Globus pallidus (tissue), 1 donor: ENCODE results near the gene AIG1.

ENCODE experiments used
- DNase-seq: peaks from one replicate; pipeline ENCODE4 v3.0.0-alpha.2; 2015; ENCODE audit warnings: low spot score

The AIG1 gene

GRCh38 chr6:143198312-143198711 lies 137.6 kb downstream of the AIG1 start:
- no peak for DNase-seq

- no peak for DNase-seq
These were observed 138.6 kb downstream of the AIG1 start for GRCh38 chr6:143199291-143199690.

- no peak for DNase-seq
These were observed 139.6 kb downstream of the AIG1 start for GRCh38 chr6:143200167-143200770.

- no peak for DNase-seq
These were observed 143.4 kb downstream of the AIG1 start for GRCh38 chr6:143204045-143204444.

- DNase-seq = no peak
These were observed 144.4 kb downstream of the AIG1 start for GRCh38 chr6:143205131-143205535.

GRCh38 chr6:143205585-143205984 lies 144.9 kb downstream of the AIG1 start:
- no peak for DNase-seq

GRCh38 chr6:143205991-143206390 lies 145.3 kb downstream of the AIG1 start:
- DNase-seq = peak; percentile 16

GRCh38 chr6:143206550-143206949 lies 145.9 kb downstream of the AIG1 start:
- DNase-seq = no peak

GRCh38 chr6:143210420-143210819 lies 149.7 kb downstream of the AIG1 start:
- DNase-seq = no peak

- no peak for DNase-seq
These were observed 153.2 kb downstream of the AIG1 start for GRCh38 chr6:143213859-143214376.

GRCh38 chr6:143215363-143215762 lies 154.7 kb downstream of the AIG1 start:
- DNase-seq = no peak

GRCh38 chr6:143215771-143216170 lies 155.1 kb downstream of the AIG1 start:
- DNase-seq = no peak

GRCh38 chr6:143218233-143218632 lies 157.5 kb downstream of the AIG1 start:
- no peak for DNase-seq

GRCh38 chr6:143221698-143222097 lies 161.0 kb downstream of the AIG1 start:
- no peak for DNase-seq

- no peak for DNase-seq
These were observed 161.6 kb downstream of the AIG1 start for GRCh38 chr6:143222310-143222709.

GRCh38 chr6:143222801-143223231 lies 162.1 kb downstream of the AIG1 start:
- no peak for DNase-seq

- no peak for DNase-seq
These were observed 163.2 kb downstream of the AIG1 start for GRCh38 chr6:143223895-143224294.

GRCh38 chr6:143224516-143224915 lies 163.8 kb downstream of the AIG1 start:
- DNase-seq = no peak

GRCh38 chr6:143225929-143226328 lies 165.2 kb downstream of the AIG1 start:
- no peak for DNase-seq

- no peak for DNase-seq
These were observed 167.0 kb downstream of the AIG1 start for GRCh38 chr6:143227675-143228074.

- DNase-seq = no peak
These were observed 168.7 kb downstream of the AIG1 start for GRCh38 chr6:143229400-143229799.

GRCh38 chr6:143232849-143233248 lies 172.2 kb downstream of the AIG1 start:
- no peak for DNase-seq

GRCh38 chr6:143233554-143234285 lies 173.0 kb downstream of the AIG1 start:
- no peak for DNase-seq

- DNase-seq = no peak
These were observed 174.0 kb downstream of the AIG1 start for GRCh38 chr6:143234734-143235133.
